ENCODE results near the gene MAGEF1.

Gene MAGEF1

DNA sequence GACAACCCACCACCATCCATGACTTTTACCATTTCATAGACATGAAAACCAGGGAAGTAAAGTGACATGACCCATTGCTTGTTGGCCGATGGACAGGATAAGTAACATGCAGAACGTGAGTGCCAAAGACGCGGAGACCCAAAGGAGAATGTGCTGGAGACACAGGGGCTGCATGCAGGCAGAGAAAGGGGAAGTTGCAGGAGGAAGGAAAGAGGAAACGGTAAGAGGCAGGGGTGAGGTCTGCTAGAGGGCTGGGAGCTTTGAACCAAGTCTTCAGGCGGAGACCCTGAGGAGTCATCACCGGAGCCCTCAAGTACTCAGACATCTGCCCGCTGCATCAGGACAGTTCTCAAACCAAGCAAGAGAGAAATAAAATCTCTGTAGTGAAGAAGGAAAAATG is 34.9 kb downstream of the MAGEF1 start:
- TF ChIP-seq, protein P1, sequence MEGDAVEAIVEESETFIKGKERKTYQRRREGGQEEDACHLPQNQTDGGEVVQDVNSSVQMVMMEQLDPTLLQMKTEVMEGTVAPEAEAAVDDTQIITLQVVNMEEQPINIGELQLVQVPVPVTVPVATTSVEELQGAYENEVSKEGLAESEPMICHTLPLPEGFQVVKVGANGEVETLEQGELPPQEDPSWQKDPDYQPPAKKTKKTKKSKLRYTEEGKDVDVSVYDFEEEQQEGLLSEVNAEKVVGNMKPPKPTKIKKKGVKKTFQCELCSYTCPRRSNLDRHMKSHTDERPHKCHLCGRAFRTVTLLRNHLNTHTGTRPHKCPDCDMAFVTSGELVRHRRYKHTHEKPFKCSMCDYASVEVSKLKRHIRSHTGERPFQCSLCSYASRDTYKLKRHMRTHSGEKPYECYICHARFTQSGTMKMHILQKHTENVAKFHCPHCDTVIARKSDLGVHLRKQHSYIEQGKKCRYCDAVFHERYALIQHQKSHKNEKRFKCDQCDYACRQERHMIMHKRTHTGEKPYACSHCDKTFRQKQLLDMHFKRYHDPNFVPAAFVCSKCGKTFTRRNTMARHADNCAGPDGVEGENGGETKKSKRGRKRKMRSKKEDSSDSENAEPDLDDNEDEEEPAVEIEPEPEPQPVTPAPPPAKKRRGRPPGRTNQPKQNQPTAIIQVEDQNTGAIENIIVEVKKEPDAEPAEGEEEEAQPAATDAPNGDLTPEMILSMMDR (IDR thresholded peaks at IDR 0.05; ENCODE audit: control extremely low read depth, extremely low read depth, low read depth, missing control alignments): no peak
- DNase-seq (ENCODE audit: extremely low spot score): no peak
- CTCF ChIA-PET: no interaction called here
- POLR2A ChIA-PET: no interaction called here

DNA sequence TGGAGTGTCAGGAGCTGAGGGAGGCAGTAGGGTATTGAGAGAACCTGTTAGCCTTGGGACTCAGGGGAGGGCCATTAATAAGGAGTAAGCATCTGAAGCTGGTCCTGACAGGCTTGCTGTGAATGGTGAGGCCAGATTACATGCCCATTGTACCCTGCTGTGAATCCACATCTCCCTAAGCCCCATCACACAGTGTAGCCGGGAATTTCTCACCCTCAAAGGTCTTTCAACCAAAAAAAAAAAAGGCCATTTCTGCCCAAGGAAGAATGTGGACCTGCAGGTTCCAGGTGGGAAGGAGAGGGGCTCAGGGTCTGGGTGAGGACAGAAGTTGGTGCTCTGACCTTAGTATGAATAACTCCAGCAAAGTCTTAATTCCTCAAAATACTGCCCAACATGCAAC is 37.2 kb downstream of the MAGEF1 start:
- DNase-seq (ENCODE audit: extremely low spot score): no peak
- ChIA-PET CTCF (interaction anchor here (2.7 kb wide), 1 partner anchor 14 kb away, joined by 6 read pairs; no protein-coding TSS in a partner anchor), POLR2A (no interaction called here)
- TF ChIP-seq, protein P1 (IDR thresholded peaks at IDR 0.05; ENCODE audit: control extremely low read depth, extremely low read depth, low read depth, missing control alignments): no peak

DNA sequence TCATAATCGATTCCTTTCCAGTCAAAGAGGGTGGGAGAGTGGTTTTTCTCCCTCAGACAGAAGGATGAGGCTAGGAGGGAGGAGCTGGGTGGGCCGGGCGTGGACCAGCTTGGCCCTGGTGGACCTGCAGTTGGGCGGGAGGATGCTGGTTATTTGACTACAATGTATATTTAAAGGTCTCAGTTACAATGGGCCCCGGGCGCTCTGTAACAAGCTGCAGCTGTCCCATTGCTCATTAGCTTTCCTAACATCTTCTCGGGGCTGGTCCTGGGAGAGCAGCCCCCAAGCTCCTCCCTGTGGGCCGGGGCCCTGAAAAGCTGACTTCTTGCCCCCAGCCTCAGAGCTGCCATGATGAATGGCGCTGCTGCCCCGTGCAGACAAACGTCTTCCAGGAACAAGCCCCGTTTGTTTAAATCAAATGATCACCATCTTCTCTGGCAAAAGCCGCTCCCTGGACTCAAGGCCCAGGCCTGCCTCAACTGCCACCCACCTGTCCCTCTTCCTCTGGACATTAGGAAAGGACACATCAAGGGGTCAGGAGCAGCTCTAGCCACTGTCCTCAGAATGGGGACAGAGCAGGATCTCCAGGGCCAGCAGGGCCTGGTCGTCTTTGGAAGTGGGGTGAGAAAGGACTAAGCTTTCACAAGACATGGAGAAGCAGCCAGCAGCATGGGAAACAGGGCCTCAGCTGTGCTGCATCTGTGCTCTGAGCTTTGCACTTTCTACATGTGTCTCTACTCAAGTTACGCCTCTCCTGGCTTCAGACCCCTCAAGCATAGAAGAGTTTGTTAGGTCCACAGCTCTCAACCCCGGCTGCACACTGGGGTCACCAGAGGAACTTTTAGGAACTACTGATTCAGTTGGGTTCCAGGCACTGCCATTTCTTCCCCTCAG is 38.6 kb downstream of the MAGEF1 start:
- POLR2A ChIA-PET: interaction anchor here (0.6 kb wide), 1 partner anchor 125 kb away, joined by 3 read pairs; no protein-coding TSS in a partner anchor
- CTCF ChIA-PET: interaction anchor here (0.9 to 2.7 kb wide), 3 partner anchors 12 to 25 kb away, joined by 3 to 6 read pairs (median 3); no protein-coding TSS in a partner anchor
- TF ChIP-seq, protein P1 (IDR thresholded peaks at IDR 0.05; ENCODE audit: control extremely low read depth, extremely low read depth, low read depth, missing control alignments): no peak
- no peak for DNase-seq (ENCODE audit: extremely low spot score)

DNA sequence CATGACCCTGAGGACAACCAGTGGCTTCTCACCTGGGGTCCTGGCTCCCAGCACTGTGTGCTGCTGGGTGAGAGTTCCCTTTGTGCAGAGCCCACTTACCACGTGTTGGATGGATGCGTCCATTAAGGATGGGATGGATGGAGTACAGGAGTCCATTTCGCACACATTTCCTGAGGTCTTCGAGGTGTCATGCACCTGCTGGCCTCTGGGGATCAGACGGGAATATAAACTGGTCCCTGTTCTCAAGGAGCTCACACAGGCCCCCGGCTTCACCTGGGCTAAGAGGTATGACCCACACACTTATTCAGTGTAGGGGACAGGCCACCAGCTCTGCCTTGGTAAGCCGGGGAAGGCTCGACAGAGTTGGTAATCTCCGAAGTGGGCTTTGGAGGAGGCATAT is 39.5 kb downstream of the MAGEF1 start:
- ChIA-PET CTCF (interaction anchor here (1.3 to 2.7 kb wide), 2 partner anchors 12 to 16 kb away, joined by 3 to 6 read pairs; no protein-coding TSS in a partner anchor), POLR2A (interaction anchor here (0.6 kb wide), 1 partner anchor 124 kb away, joined by 3 read pairs; no protein-coding TSS in a partner anchor)
- TF ChIP-seq, protein P1 (IDR thresholded peaks at IDR 0.05; ENCODE audit: control extremely low read depth, extremely low read depth, low read depth, missing control alignments): no peak
- no peak for DNase-seq (ENCODE audit: extremely low spot score)

DNA sequence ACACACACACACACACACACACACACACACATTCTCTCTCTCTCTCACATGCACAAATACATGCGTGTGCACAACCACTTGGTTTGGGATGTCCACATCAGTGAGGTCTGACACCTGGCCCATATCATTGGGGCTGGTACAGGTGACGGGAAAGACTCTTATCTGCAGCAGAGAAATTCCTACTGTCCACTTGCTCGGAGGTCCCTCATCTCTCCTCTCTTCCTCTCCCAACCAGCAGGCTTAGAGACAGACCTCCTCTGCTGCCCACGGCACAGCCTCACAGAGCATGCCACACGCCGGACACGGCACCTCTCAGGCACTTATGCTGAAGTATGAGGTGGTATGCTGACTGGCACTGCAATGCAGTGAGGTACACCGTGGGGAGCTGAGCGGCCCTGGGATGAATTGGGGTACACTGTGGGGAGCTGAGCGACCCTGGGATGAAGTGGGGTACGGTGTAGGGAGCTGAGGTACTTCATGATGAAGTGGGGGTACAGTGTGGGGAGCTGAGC is 41.7 kb downstream of the MAGEF1 start:
- DNase-seq (ENCODE audit: extremely low spot score): no peak
- TF ChIP-seq, protein P1 (IDR thresholded peaks at IDR 0.05; ENCODE audit: control extremely low read depth, extremely low read depth, low read depth, missing control alignments): no peak
- ChIA-PET CTCF (interaction anchor here (0.9 kb wide), 1 partner anchor 12 kb away, joined by 3 read pairs; no protein-coding TSS in a partner anchor), POLR2A (no interaction called here)

DNA sequence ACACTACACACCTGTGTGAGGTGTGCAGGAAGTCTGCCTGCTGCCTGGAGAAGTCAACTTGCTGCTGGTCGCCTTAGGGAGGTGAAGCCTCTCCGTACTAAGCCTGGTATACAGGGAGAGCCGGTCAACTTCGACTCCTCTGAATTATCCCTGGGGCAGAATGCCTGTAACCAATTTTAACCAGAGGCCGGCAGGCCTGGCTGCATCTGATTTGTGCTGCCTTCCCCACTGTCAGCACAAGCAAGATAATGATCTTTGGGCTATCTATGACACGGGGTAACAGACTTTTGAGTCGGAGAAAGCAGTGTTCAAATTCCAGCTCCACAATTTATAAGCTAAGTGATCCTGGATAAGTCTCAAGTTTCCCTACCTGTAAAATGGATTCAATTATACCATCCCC is 42.3 kb downstream of the MAGEF1 start:
- POLR2A ChIA-PET: no interaction called here
- TF ChIP-seq, protein P1 (IDR thresholded peaks at IDR 0.05; ENCODE audit: control extremely low read depth, extremely low read depth, low read depth, missing control alignments): no peak
- CTCF ChIA-PET: no interaction called here
- DNase-seq (ENCODE audit: extremely low spot score): no peak
